Right atrium auricular region (tissue), 2 donors: Measurements from ENCODE around the gene NPW. TPM values are rescaled to one million over a fixed set of nuclear protein-coding genes. Genes with fewer than 3 reads are reported as not detected.
"Not testable (repeated sequence)": the region's sequence is repeated elsewhere in the genome, so short reads cannot be mapped to it uniquely, and the experiment has no call there.

Source experiments
- DNase-seq: peaks from one replicate; pipeline ENCODE4 v3.0.0-alpha.2; 2019; ENCODE audit warnings: low spot score
- H3K27ac ChIP-seq, 2 donors: fragments of 200-600 bp; sonication (generic); 1 replicate in 1 of 2; 2 replicates in 1 of 2; pipeline ENCODE4 v1.5.1; 2016 to 2019
- H3K27me3 ChIP-seq, 2 donors: fragments of 200-600 bp; sonication (generic); one replicate each; pipeline versions ENCODE4 v1.5.1 to v1.6.0; 2017 to 2019
- H3K36me3 ChIP-seq: fragments of 200-600 bp; sonication (generic); one replicate; pipeline ENCODE4 v1.5.1; 2016
- H3K4me1 ChIP-seq, 2 donors: fragments of 200-600 bp; sonication (generic); one replicate each; pipeline versions ENCODE4 v1.5.1 to v1.6.0; 2017 to 2019
- H3K4me3 ChIP-seq, 2 donors: fragments of 200-600 bp; sonication (generic); 1 replicate in 1 of 2; 2 replicates in 1 of 2; pipeline ENCODE4 v1.5.1; 2017 to 2019; ENCODE audit warnings: mild to moderate bottlenecking in 1 of 2, moderate library complexity in 1 of 2
- H3K9me3 ChIP-seq, 2 donors: fragments of 200-600 bp; sonication (generic); one replicate each; pipeline ENCODE4 v1.5.1; 2019
- total RNA-seq, 2 donors: library from RNA; depleted of rRNA; stranded (reverse); fragments of >200 nt; gene quantifications; one replicate each; pipeline ENCODE4 v1.1.0, GENCODE V29; 2016
- TF ChIP-seq, protein P1 (sequence below), 2 donors: fragments of 200-600 bp; sonication (generic); IDR thresholded peaks; one replicate each; pipeline ENCODE4 v1.5.1; 2019; ENCODE audit warnings: antibody characterized with exemption in 2 of 2

Gene NPW
- total RNA-seq, 2 donors from 2014 or later, result not detected

DNA sequence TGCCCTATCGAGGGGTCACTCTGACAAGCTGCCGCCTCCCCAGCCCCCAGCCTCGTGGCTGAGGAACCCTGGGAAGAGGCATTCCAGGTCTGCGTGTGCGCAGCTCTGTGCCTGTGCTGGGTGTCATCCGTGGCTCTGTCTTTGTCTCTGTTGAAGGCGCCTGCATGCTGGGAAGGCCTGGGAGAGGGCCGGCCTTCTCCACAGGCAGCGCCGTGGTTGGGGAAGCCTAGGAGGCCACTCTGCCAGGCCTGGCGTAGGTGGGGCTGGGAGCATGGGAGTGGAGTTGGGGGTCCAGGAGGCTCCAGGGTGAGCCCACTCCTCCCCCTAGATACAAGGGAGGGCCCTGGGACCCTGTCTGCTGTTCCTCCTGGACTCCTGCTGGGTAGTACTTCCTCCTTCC, 10.5 kb downstream of the NPW start:
- Histone ChIP-seq H3K4me3 (peak overlapping the region; percentile 30 to 74), H3K27me3 (no peaks in the 10 kb centered on the region), H3K27ac (peak overlapping the region; percentile 84 to 85), H3K36me3 (peaks cover 11% of the 10 kb centered on the region), H3K4me1 (peaks cover 0 to 68% of the 10 kb centered on the region in 2 donors), H3K9me3 (no peaks in the 10 kb centered on the region)
- no peak for DNase-seq
- TF ChIP-seq, protein P1, sequence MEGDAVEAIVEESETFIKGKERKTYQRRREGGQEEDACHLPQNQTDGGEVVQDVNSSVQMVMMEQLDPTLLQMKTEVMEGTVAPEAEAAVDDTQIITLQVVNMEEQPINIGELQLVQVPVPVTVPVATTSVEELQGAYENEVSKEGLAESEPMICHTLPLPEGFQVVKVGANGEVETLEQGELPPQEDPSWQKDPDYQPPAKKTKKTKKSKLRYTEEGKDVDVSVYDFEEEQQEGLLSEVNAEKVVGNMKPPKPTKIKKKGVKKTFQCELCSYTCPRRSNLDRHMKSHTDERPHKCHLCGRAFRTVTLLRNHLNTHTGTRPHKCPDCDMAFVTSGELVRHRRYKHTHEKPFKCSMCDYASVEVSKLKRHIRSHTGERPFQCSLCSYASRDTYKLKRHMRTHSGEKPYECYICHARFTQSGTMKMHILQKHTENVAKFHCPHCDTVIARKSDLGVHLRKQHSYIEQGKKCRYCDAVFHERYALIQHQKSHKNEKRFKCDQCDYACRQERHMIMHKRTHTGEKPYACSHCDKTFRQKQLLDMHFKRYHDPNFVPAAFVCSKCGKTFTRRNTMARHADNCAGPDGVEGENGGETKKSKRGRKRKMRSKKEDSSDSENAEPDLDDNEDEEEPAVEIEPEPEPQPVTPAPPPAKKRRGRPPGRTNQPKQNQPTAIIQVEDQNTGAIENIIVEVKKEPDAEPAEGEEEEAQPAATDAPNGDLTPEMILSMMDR (IDR thresholded peaks at IDR 0.05), result no peak

DNA sequence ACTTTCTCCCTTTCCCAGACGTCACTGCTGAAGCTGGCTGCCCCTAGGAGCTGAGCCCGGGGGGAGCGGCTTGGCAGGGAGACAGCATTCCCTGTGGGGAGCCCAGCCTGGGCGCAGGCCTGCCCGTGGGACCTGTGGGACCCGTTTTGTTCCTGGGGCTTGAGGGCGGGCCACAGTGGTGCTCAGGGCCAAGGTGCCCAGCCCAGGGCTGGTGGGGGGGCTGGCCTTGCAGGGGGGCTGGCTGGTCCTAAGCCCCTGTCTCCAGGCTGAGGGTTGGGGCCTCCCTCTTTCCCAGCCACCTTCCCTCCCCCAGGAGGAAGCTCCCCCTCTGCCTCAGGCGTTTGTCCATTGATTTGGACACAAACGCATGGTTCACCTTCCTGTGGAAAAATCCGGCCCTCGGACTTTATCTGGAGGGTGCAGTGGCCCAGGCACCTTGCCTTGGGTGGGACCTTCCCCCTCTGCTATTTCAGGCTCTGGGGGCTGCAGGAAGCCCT, 11.5 kb downstream of the NPW start:
- no peak for DNase-seq
- no peaks in the 10 kb centered on the region for H3K27me3 ChIP-seq
- H3K9me3 ChIP-seq, result no peaks in the 10 kb centered on the region
- peak overlapping the region; percentile 30 to 74 for H3K4me3 ChIP-seq
- H3K36me3 ChIP-seq, result peaks cover 21% of the 10 kb centered on the region
- TF ChIP-seq, protein P1 (IDR thresholded peaks at IDR 0.05), result no peak
- H3K4me1 ChIP-seq, result peaks cover 0 to 70% of the 10 kb centered on the region in 2 donors
- peak overlapping the region; percentile 84 to 85 for H3K27ac ChIP-seq

DNA sequence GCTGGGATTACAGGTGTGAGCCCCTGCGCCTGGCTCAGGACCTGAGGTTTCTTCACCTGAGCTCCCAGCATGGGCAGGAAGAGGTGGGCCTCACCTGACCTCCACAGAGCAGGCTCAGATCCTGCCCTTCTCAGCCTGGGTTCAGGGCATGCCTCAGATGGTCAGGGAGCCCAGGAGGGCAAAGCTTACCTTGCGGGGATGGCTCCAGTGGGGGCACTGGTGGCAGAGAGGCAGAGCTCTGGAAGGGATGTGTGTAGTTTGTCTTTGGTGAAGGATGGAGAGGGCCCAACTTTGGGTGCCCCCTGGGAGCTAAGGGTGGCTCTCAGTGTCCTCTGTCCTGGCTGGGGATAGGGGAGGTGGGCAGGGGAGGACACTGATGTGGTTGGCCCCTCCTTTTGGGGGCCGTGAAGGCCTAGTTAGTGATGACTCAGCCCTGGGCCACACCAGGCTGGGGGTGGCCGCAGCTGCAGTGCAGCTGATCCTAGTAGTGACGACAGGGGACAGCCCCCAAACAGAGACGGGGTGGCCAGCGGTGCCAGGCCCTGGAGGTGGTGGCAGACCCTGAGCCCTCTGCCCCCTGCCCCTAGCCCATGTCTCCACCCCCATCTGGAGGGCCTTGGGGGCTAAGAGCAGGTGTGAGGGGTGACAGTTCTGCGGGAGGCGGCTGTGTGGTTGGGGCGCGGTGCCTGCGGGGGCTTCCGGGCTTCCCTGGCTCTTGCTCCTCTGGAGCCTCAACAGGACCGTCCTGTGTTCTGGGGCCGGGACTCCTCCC, 12.9 kb downstream of the NPW start:
- Histone ChIP-seq H3K27ac (peak overlapping the region; percentile 84 to 85), H3K9me3 (no peaks in the 10 kb centered on the region), H3K4me3 (peak overlapping the region; percentile 3 to 50), H3K36me3 (peaks cover 34% of the 10 kb centered on the region), H3K27me3 (no peaks in the 10 kb centered on the region), H3K4me1 (peaks cover 0 to 73% of the 10 kb centered on the region in 2 donors)
- DNase-seq, result no peak
- TF ChIP-seq, protein P1 (IDR thresholded peaks at IDR 0.05), result no peak

DNA sequence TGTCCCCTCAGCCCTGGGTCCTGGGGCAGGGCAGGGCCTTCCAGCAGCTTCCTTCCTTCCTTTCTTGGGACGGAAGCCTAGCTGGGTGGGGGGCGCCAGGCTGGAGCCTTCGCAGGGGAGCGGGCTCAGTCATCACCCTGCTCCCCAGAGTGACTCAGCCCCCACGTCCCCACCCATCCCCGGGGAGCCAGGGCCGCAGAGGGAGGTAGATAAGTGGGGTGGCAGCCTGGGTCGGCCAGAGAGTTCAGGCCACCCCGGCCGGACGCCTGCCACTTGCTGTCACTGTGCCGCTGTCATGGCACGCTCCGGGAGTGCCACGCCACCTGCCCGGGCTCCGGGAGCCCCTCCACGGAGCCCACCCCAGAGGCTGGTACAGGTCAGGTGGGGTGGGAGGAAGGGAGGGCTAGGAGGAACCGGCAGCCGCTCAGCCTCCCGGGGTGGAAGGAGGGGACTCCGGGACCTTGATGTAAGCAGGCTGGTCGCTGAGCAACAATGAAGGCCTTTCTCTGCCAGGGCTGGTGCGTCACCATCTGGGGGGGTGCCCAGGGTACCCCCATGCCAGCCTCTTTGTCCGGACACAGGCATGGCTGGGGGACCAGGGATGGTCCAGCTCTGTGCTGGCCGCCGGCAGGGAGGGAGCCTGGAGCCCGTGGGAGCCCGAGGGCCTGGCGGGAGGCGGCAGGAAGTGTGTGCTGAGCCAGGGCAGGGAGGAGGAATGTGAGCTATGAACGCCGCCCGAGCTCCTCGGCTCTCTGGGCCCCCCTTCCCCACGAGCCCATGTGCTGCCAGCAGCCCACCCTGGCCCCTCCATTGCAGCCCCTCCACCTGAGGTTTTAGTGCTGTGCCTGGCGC, 13.7 kb downstream of the NPW start:
- Histone ChIP-seq H3K27me3 (no peaks in the 10 kb centered on the region), H3K4me1 (peaks cover 0 to 73% of the 10 kb centered on the region in 2 donors), H3K4me3 (peak overlapping the region; percentile 47 to 50), H3K36me3 (peaks cover 42% of the 10 kb centered on the region), H3K27ac (peak overlapping the region; percentile 84 to 85), H3K9me3 (no peaks in the 10 kb centered on the region)
- TF ChIP-seq, protein P1 (IDR thresholded peaks at IDR 0.05), result no peak
- peak; percentile 79 for DNase-seq

DNA sequence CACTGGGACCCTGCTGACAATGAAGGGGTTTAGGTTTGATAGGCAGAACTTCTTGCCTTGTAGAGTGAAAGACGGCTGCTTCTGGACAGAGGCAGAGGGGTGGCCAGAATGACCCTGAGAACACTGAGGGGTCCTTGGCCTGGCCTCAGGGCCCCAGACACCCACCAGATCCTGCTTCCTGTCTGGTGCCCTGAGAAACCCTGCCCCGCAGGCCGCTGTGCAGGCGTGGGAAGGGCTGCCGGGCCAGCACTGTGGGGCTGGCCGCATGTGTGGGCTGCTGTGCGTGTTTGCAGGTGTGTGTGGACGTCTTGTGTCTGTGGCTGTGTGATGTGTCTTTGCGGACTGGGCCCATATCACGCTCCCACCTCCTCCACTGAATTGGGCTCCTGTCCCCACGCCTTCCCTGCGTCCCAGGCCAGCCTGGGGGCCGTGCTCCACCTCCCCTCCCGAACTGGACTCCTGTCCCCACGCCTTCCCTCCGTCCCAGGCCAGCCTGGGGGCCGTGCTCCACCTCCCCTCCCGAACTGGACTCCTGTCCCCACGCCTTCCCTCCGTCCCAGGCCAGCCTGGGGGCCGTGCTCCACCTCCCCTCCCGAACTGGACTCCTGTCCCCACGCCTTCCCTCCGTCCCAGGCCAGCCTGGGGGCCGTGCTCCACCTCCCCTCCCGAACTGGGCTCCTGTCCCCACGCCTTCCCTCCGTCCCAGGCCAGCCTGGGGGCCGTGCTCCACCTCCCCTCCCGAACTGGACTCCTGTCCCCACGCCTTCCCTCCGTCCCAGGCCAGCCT, 14.5 kb downstream of the NPW start:
- Histone ChIP-seq H3K27ac (peak overlapping the region; percentile 84 to 85), H3K4me1 (peaks cover 0 to 73% of the 10 kb centered on the region in 2 donors), H3K36me3 (peaks cover 50% of the 10 kb centered on the region), H3K4me3 (peak overlapping the region; percentile 47 to 50)
- not testable (repeated sequence) for H3K27me3 ChIP-seq, DNase-seq, H3K9me3 ChIP-seq
